Measurements from ENCODE around the gene MAB21L1.

MAB21L1 gene

GRCh38 chr13:35496761-35497386 lies 20.4 kb upstream of the MAB21L1 start:
- Histone ChIP-seq H3K36me3 (replicated peaks) (no peaks in the 10 kb centered on the region), H3K27me3 (ENCODE audit: low read depth) (no peaks in the 10 kb centered on the region), H3K9me3 (no peaks in the 10 kb centered on the region), H3K4me1 (peaks cover 31% of the 10 kb centered on the region), H3K4me3 (no peak overlapping the region)
- in situ Hi-C loops (cut with MboI; ENCODE audit: low sequenced_read_pairs) = no loop called here
- DNase-seq (ENCODE audit: low spot score in 2 of 2) = no peak

DNA sequence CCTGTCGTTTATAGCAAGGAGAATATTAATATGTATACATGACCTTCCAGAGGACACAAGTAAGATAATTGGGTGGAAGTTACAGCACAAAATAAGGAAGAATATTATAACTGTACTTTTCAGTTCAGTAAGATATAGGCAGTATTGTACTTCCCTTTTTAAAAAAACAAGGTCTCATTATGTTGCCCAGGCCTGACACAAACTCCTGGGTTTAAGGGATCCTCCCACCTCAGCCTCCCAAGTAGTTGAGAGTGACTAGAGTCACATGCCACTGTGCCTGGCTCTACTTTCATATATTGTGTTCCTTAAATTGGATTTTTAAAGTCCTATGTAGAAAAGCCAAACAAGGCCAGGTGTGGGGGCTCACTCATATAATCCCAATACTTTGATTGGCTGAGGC lies 19.5 kb upstream of the MAB21L1 start:
- no peak for DNase-seq (ENCODE audit: low spot score in 2 of 2)
- in situ Hi-C loops (cut with MboI; ENCODE audit: low sequenced_read_pairs) = no loop called here

DNA sequence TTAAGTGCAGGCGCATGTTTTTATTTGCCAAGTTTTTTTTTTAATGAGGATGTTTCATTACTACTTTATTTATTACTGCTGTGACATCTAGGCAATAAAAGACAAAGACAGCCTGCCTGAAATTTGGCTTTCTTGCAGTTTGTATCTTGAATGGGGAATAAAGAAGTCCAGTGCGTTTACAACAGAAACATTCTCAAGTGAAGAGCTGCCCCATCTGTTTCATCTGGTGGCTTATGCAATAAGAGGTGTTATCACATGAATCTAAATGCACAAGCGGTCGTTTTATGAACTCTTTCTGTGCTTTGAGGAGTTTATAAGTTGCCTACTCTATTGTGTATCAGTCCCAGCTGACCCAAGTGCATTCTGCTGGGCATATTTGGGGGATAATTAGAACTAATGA lies 12.6 kb upstream of the MAB21L1 start:
- no peak for DNase-seq (ENCODE audit: low spot score in 2 of 2)
- Histone ChIP-seq H3K9me3 (no peaks in the 10 kb centered on the region), H3K36me3 (replicated peaks) (no peaks in the 10 kb centered on the region), H3K4me1 (no peaks in the 10 kb centered on the region), H3K4me3 (no peak overlapping the region), H3K27me3 (ENCODE audit: low read depth) (no peaks in the 10 kb centered on the region; the same call in 1 of the 2 replicates)
- in situ Hi-C loops (cut with MboI; ENCODE audit: low sequenced_read_pairs) = no loop called here

More for the DNA sequence above, 19.5 kb upstream of the MAB21L1 start:
- Histone ChIP-seq H3K27me3 (ENCODE audit: low read depth) (no peaks in the 10 kb centered on the region), H3K4me1 (peaks cover 24% of the 10 kb centered on the region), H3K9me3 (no peaks in the 10 kb centered on the region), H3K4me3 (no peak overlapping the region), H3K36me3 (replicated peaks) (no peaks in the 10 kb centered on the region)

DNA sequence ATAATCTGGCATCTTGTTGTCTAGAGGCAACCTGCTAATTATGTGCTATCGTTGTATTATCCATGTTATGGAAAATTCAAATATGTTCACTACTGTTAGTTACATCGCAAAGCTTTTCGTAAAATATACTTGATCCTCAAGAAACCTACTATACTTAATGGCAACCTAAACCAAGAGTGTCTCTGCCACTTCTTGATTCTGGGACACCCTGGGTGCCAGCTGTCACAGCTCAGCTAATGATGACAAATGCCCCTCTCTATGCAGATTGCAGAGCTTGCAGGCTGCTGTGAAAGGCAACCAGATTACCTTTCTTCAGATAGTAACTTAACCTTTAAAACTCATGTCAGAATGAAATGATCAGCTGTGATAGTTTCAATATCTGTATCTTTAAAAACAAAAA lies 8.9 kb upstream of the MAB21L1 start:
- in situ Hi-C loops (cut with MboI; ENCODE audit: low sequenced_read_pairs) = no loop called here
- no peak for DNase-seq (ENCODE audit: low spot score in 2 of 2)
- H3K4me1 ChIP-seq = peaks cover 7% of the 10 kb centered on the region

GRCh38 chr13:35484384-35484783 lies 7.9 kb upstream of the MAB21L1 start:
- DNase-seq (ENCODE audit: low spot score in 2 of 2) = no peak
- peaks cover 18% of the 10 kb centered on the region for H3K4me1 ChIP-seq
- in situ Hi-C loops (cut with MboI; ENCODE audit: low sequenced_read_pairs) = no loop called here

More for the DNA sequence above, 8.9 kb upstream of the MAB21L1 start:
- H3K4me3 ChIP-seq = no peak overlapping the region
- no peaks in the 10 kb centered on the region for H3K9me3 ChIP-seq
- no peaks in the 10 kb centered on the region for H3K36me3 ChIP-seq (replicated peaks)
- H3K27me3 ChIP-seq (ENCODE audit: low read depth) = no peaks in the 10 kb centered on the region; the same call in 1 of the 2 replicates

GRCh38 chr13:35483761-35484160 lies 7.3 kb upstream of the MAB21L1 start:
- in situ Hi-C loops (cut with MboI; ENCODE audit: low sequenced_read_pairs) = no loop called here
- DNase-seq (ENCODE audit: low spot score in 2 of 2) = no peak
- Histone ChIP-seq H3K4me3 (no peak overlapping the region), H3K4me1 (peaks cover 23% of the 10 kb centered on the region), H3K36me3 (replicated peaks) (no peaks in the 10 kb centered on the region), H3K9me3 (no peaks in the 10 kb centered on the region), H3K27me3 (ENCODE audit: low read depth) (no peaks in the 10 kb centered on the region)

More at GRCh38 chr13:35484384-35484783, 7.9 kb upstream of the MAB21L1 start:
- Histone ChIP-seq H3K27me3 (ENCODE audit: low read depth) (no peaks in the 10 kb centered on the region; the same call in 1 of the 2 replicates), H3K36me3 (replicated peaks) (no peaks in the 10 kb centered on the region), H3K9me3 (no peaks in the 10 kb centered on the region), H3K4me3 (no peak overlapping the region)

- DNase-seq (ENCODE audit: low spot score in 2 of 2) = no peak
- Histone ChIP-seq H3K27me3 (ENCODE audit: low read depth) (no peaks in the 10 kb centered on the region), H3K9me3 (no peaks in the 10 kb centered on the region), H3K4me1 (peaks cover 23% of the 10 kb centered on the region), H3K4me3 (no peak overlapping the region), H3K36me3 (replicated peaks) (no peaks in the 10 kb centered on the region)
- in situ Hi-C loops (cut with MboI; ENCODE audit: low sequenced_read_pairs) = no loop called here
These were observed 6.0 kb upstream of the MAB21L1 start for GRCh38 chr13:35482527-35482926.

- Histone ChIP-seq H3K36me3 (replicated peaks) (no peaks in the 10 kb centered on the region), H3K4me1 (peaks cover 23% of the 10 kb centered on the region), H3K4me3 (no peak overlapping the region), H3K27me3 (ENCODE audit: low read depth) (no peaks in the 10 kb centered on the region), H3K9me3 (no peaks in the 10 kb centered on the region)
- in situ Hi-C loops (cut with MboI; ENCODE audit: low sequenced_read_pairs) = no loop called here
- no peak for DNase-seq (ENCODE audit: low spot score in 2 of 2)
These were observed 5.3 kb upstream of the MAB21L1 start for GRCh38 chr13:35481777-35482176.

GRCh38 chr13:35480346-35480745 lies 3.9 kb upstream of the MAB21L1 start:
- Histone ChIP-seq H3K4me1 (peaks cover 27% of the 10 kb centered on the region), H3K27me3 (ENCODE audit: low read depth) (no peaks in the 10 kb centered on the region), H3K4me3 (no peak overlapping the region), H3K36me3 (replicated peaks) (no peaks in the 10 kb centered on the region), H3K9me3 (no peaks in the 10 kb centered on the region)
- in situ Hi-C loops (cut with MboI; ENCODE audit: low sequenced_read_pairs) = no loop called here
- no peak for DNase-seq (ENCODE audit: low spot score in 2 of 2)

GRCh38 chr13:35479706-35480105 lies 3.2 kb upstream of the MAB21L1 start:
- H3K27me3 ChIP-seq (ENCODE audit: low read depth) = no peaks in the 10 kb centered on the region
- in situ Hi-C loops (cut with MboI; ENCODE audit: low sequenced_read_pairs) = no loop called here
- H3K9me3 ChIP-seq = no peaks in the 10 kb centered on the region
- no peak for DNase-seq (ENCODE audit: low spot score in 2 of 2)
- no peak overlapping the region for H3K4me3 ChIP-seq
- no peaks in the 10 kb centered on the region for H3K36me3 ChIP-seq (replicated peaks)
- peaks cover 27% of the 10 kb centered on the region for H3K4me1 ChIP-seq

GRCh38 chr13:35479038-35479492 lies 2.6 kb upstream of the MAB21L1 start:
- in situ Hi-C loops (cut with MboI; ENCODE audit: low sequenced_read_pairs) = no loop called here
- Histone ChIP-seq H3K4me3 (no peak overlapping the region), H3K4me1 (peaks cover 28% of the 10 kb centered on the region), H3K9me3 (no peaks in the 10 kb centered on the region), H3K27me3 (ENCODE audit: low read depth) (no peaks in the 10 kb centered on the region), H3K36me3 (replicated peaks) (no peaks in the 10 kb centered on the region)
- peak; percentile 73 to 86 for DNase-seq (ENCODE audit: low spot score in 2 of 2)

DNA sequence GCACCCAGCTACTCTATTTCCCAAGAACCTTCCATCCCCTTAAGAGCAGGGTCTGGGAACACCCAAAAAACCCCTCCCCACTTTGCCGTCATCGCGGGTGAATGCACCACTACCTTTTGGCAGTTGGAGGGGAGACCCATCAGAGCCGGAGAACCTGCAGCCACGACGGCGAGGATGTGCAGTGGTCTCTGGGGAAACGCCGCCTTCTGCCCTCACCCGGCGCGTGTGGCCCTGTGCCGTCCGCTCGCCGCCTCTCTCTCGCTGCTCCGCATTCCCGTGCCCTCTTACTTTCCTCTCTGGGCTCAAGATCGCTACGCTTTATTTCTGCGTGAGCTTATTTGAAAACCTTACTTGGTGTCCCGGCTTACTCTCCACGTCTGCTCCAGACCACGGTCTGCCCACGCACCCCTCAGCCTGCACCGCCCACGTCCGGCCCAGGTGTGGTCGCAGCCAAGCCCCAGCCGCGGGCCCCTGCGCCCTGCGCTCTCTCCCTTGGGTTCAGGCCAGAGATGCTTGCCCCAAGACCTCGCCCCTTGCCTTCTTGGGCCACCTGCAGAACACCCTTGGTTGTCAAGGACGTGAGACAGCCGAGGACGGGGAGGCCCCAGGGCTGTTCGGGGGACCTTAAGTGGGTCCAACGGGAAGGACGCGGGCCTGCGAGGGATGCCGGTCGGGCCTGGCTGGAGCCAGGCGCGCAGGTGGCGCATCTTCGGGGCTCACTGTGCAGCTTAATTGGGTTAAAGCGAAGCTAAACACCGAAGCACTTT lies 2.0 kb upstream of the MAB21L1 start:
- H3K4me1 ChIP-seq = peaks cover 34% of the 10 kb centered on the region
- no peak overlapping the region for H3K4me3 ChIP-seq
- no peak for DNase-seq (ENCODE audit: low spot score in 2 of 2)
- H3K36me3 ChIP-seq (replicated peaks) = no peaks in the 10 kb centered on the region
- no peaks in the 10 kb centered on the region for H3K27me3 ChIP-seq (ENCODE audit: low read depth)
- no peaks in the 10 kb centered on the region for H3K9me3 ChIP-seq
- in situ Hi-C loops (cut with MboI; ENCODE audit: low sequenced_read_pairs) = no loop called here

GRCh38 chr13:35477386-35477946 lies 977 bp upstream of the MAB21L1 start:
- Histone ChIP-seq H3K27me3 (ENCODE audit: low read depth) (no peaks in the 10 kb centered on the region), H3K4me3 (no peak overlapping the region), H3K4me1 (peaks cover 34% of the 10 kb centered on the region), H3K9me3 (no peaks in the 10 kb centered on the region), H3K36me3 (replicated peaks) (no peaks in the 10 kb centered on the region)
- in situ Hi-C loops (cut with MboI; ENCODE audit: low sequenced_read_pairs) = no loop called here
- no peak for DNase-seq (ENCODE audit: low spot score in 2 of 2)
